Measurements from ENCODE around the gene FURIN. TPM values are rescaled to one million over a fixed set of nuclear protein-coding genes. Genes with fewer than 3 reads are reported as not detected.
"Not testable (repeated sequence)": the region's sequence is repeated elsewhere in the genome, so short reads cannot be mapped to it uniquely, and the experiment has no call there.

Gene FURIN
- total RNA-seq, 4 donors from 2014 or later, result 20.5 to 54.8 (median 30.5) TPM

DNA sequence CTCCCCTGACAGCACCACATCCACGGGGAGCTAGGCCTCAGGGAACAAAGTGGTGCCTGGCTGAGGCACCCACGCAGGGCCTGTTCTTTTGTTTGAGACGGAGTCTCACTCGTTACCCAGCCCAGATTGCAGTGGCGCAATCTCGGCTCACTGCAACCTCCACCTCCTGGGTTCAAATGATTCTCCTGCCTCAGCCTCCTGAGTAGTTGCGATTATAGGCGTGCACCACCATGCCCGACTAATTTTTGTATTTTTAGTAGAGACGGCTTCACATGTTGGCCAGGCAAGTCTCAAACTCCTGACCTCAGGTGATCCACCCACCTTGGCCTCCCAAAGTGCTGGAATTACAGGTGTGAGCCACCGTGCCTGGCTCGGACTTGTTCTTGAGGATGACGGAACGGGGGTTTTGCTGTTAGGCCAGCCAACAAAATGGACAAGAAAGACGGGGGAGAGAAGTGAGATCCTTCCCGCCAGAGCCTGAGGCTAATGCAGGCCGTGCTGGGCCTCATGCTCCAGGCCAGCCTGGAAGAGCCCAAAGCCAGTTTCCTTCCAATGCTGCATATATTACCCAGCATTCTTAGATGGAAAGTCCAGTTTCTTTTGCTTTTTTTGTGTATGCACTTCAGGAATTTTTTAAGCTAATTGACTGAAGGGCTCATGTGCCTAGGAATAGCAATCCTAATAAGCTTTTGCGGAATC, 28.1 kb upstream of the FURIN start:
- DNase-seq, result no peak
- TF ChIP-seq, protein P1, sequence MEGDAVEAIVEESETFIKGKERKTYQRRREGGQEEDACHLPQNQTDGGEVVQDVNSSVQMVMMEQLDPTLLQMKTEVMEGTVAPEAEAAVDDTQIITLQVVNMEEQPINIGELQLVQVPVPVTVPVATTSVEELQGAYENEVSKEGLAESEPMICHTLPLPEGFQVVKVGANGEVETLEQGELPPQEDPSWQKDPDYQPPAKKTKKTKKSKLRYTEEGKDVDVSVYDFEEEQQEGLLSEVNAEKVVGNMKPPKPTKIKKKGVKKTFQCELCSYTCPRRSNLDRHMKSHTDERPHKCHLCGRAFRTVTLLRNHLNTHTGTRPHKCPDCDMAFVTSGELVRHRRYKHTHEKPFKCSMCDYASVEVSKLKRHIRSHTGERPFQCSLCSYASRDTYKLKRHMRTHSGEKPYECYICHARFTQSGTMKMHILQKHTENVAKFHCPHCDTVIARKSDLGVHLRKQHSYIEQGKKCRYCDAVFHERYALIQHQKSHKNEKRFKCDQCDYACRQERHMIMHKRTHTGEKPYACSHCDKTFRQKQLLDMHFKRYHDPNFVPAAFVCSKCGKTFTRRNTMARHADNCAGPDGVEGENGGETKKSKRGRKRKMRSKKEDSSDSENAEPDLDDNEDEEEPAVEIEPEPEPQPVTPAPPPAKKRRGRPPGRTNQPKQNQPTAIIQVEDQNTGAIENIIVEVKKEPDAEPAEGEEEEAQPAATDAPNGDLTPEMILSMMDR (IDR thresholded peaks at IDR 0.05), result no peak
- no peak for TF ChIP-seq POLR2A (IDR thresholded peaks at IDR 0.05)
- H3K27ac ChIP-seq, result no peak overlapping the region

GRCh38 chr15:90840954-90841353, 27.4 kb upstream of the FURIN start:
- DNase-seq, result no peak
- TF ChIP-seq POLR2A (IDR thresholded peaks at IDR 0.05), result no peak
- TF ChIP-seq, protein P1 (IDR thresholded peaks at IDR 0.05), result no peak
- H3K9me3 ChIP-seq, result no peaks in the 10 kb centered on the region
- no peaks in the 10 kb centered on the region for H3K4me1 ChIP-seq
- no peak overlapping the region for H3K4me3 ChIP-seq
- no peak overlapping the region for H3K27ac ChIP-seq
- intact Hi-C loops (cut with DNase I; ENCODE audit: low total_unique reads), result no loop called here
- no peaks in the 10 kb centered on the region for H3K36me3 ChIP-seq
- H3K27me3 ChIP-seq, result no peaks in the 10 kb centered on the region

More for the DNA sequence above, 28.1 kb upstream of the FURIN start:
- H3K9me3 ChIP-seq, result no peaks in the 10 kb centered on the region
- no peaks in the 10 kb centered on the region for H3K4me1 ChIP-seq
- intact Hi-C loops (cut with DNase I; ENCODE audit: low total_unique reads), result no loop called here
- no peaks in the 10 kb centered on the region for H3K27me3 ChIP-seq
- H3K4me3 ChIP-seq, result no peak overlapping the region
- H3K36me3 ChIP-seq, result no peaks in the 10 kb centered on the region

- Histone ChIP-seq H3K27ac (no peak overlapping the region), H3K4me3 (no peak overlapping the region), H3K4me1 (no peaks in the 10 kb centered on the region), H3K36me3 (no peaks in the 10 kb centered on the region), H3K9me3 (no peaks in the 10 kb centered on the region), H3K27me3 (no peaks in the 10 kb centered on the region)
- TF ChIP-seq, protein P1 (IDR thresholded peaks at IDR 0.05), result no peak
- TF ChIP-seq POLR2A (IDR thresholded peaks at IDR 0.05), result no peak
- no peak for DNase-seq
- intact Hi-C loops (cut with DNase I; ENCODE audit: low total_unique reads), result no loop called here
These were observed 23.7 kb upstream of the FURIN start for GRCh38 chr15:90844696-90845095.

GRCh38 chr15:90845201-90845949, 23.0 kb upstream of the FURIN start:
- Histone ChIP-seq H3K4me1 (no peaks in the 10 kb centered on the region), H3K27ac (no peak overlapping the region), H3K4me3 (no peak overlapping the region), H3K36me3 (no peaks in the 10 kb centered on the region), H3K27me3 (no peaks in the 10 kb centered on the region), H3K9me3 (no peaks in the 10 kb centered on the region)
- intact Hi-C loops (cut with DNase I; ENCODE audit: low total_unique reads), result no loop called here
- no peak for DNase-seq
- no peak for TF ChIP-seq POLR2A (IDR thresholded peaks at IDR 0.05)
- TF ChIP-seq, protein P1 (IDR thresholded peaks at IDR 0.05), result no peak

- intact Hi-C loops (cut with DNase I; ENCODE audit: low total_unique reads); H3K4me3 ChIP-seq; H3K27ac ChIP-seq; H3K36me3 ChIP-seq; H3K9me3 ChIP-seq; H3K27me3 ChIP-seq; H3K4me1 ChIP-seq; DNase-seq: not testable (repeated sequence)
These were observed 19.0 kb upstream of the FURIN start for GRCh38 chr15:90849424-90849823.

Data from uterus (tissue), 4 donors.